Liver (tissue), 9 donors: Measurements from ENCODE around the gene VWCE. TPM values are rescaled to one million over a fixed set of nuclear protein-coding genes. Genes with fewer than 3 reads are reported as not detected.
A peak's percentile ranks its signal among the peaks of the same experiment; 100 is the strongest.

Source experiments
- DNase-seq: peaks from one replicate; pipeline ENCODE4 v3.0.0-alpha.2; 2017; ENCODE audit warnings: low spot score
- H3K27ac ChIP-seq, 2 donors: one replicate each; pipeline ENCODE4 v1.7.0; 2013; ENCODE audit warnings: inconsistent platforms in 2 of 2, low read length in 2 of 2, control low read depth in 1 of 2, low read depth in 1 of 2, mild to moderate bottlenecking in 1 of 2
- H3K27me3 ChIP-seq, 4 donors: one replicate each; pipeline versions ENCODE4 v1.6.1 to v1.7.0; 2013; ENCODE audit warnings: low read length in 3 of 4, inconsistent platforms in 1 of 4, mild to moderate bottlenecking in 1 of 4, moderate library complexity in 1 of 4; ENCODE audit not compliant: control insufficient read depth in 4 of 4, insufficient read depth in 4 of 4
- H3K36me3 ChIP-seq, 4 donors: one replicate each; pipeline versions ENCODE4 v1.6.1 to v1.7.0; 2013; ENCODE audit warnings: low read length in 3 of 4, mild to moderate bottlenecking in 3 of 4, low read depth in 1 of 4, moderate library complexity in 1 of 4; ENCODE audit not compliant: control insufficient read depth in 4 of 4, insufficient read depth in 3 of 4
- H3K4me1 ChIP-seq, 4 donors: one replicate each; pipeline versions ENCODE4 v1.6.1 to v1.7.0; 2013; ENCODE audit warnings: low read length in 3 of 4, mild to moderate bottlenecking in 3 of 4, moderate library complexity in 1 of 4; ENCODE audit not compliant: control insufficient read depth in 4 of 4, insufficient read depth in 4 of 4
- H3K4me3 ChIP-seq, 3 donors: one replicate each; pipeline versions ENCODE4 v1.6.1 to v1.7.0; 2013; ENCODE audit warnings: low read length in 3 of 3, control low read depth in 1 of 3, low read depth in 1 of 3, mild to moderate bottlenecking in 1 of 3
- H3K9ac ChIP-seq, 2 donors: one replicate each; pipeline ENCODE4 v1.7.0; 2013; ENCODE audit warnings: low read length in 2 of 2, mild to moderate bottlenecking in 2 of 2, moderate library complexity in 2 of 2, control low read depth in 1 of 2, low read depth in 1 of 2
- H3K9me3 ChIP-seq, 4 donors: one replicate each; pipeline versions ENCODE4 v1.6.1 to v1.7.0; 2013; ENCODE audit warnings: low read length in 3 of 4; ENCODE audit not compliant: control insufficient read depth in 4 of 4
- EGR1 ChIP-seq, 2 donors: IDR thresholded peaks; 2 replicates each; pipeline ENCODE4 v1.6.1; 2016 to 2018; ENCODE audit warnings: antibody characterized with exemption in 2 of 2, low read depth in 2 of 2
- FOXA1 ChIP-seq: IDR thresholded peaks from 2 replicates; pipeline ENCODE4 v1.6.1; 2016; ENCODE audit warnings: antibody characterized with exemption
- FOXA2 ChIP-seq: IDR thresholded peaks from 2 replicates; pipeline ENCODE4 v1.6.1; 2016; ENCODE audit warnings: antibody characterized with exemption
- GABPA ChIP-seq, 2 donors: IDR thresholded peaks in 1 of 2; conservative IDR thresholded peaks in 1 of 2; 2 replicates each; pipeline ENCODE4 v1.6.1; 2016; ENCODE audit warnings: antibody characterized with exemption in 2 of 2, mild to moderate bottlenecking in 1 of 2, moderate library complexity in 1 of 2
- HNF4A ChIP-seq, 2 donors: conservative IDR thresholded peaks; 2 replicates each; pipeline ENCODE4 v1.6.1; 2016; ENCODE audit warnings: antibody characterized with exemption in 2 of 2, mild to moderate bottlenecking in 2 of 2
- HNF4G ChIP-seq: IDR thresholded peaks from 2 replicates; pipeline ENCODE4 v1.6.1; 2016; ENCODE audit warnings: antibody characterized with exemption
- JUND ChIP-seq, 2 donors: IDR thresholded peaks; 2 replicates each; pipeline ENCODE4 v1.6.1; 2016; ENCODE audit warnings: antibody characterized with exemption in 2 of 2
- RAD21 ChIP-seq, 2 donors: IDR thresholded peaks; 2 replicates each; pipeline ENCODE4 v1.6.1; 2016; ENCODE audit warnings: antibody characterized with exemption in 2 of 2, mild to moderate bottlenecking in 2 of 2
- RXRA ChIP-seq, 2 donors: IDR thresholded peaks; 2 replicates each; pipeline ENCODE4 v1.6.1; 2017 to 2018; ENCODE audit warnings: antibody characterized with exemption in 2 of 2, mild to moderate bottlenecking in 1 of 2
- TAF1 ChIP-seq: conservative IDR thresholded peaks from 2 replicates; pipeline ENCODE4 v1.6.1; 2016; ENCODE audit warnings: antibody characterized with exemption, mild to moderate bottlenecking
- YY1 ChIP-seq: IDR thresholded peaks from 2 replicates; pipeline ENCODE4 v1.6.1; 2016; ENCODE audit warnings: antibody characterized with exemption, mild to moderate bottlenecking
- WGBS: extraction: QIAGEN DNeasy Blood & Tissue Kit; methylation state at CpG from one replicate; pipeline ENCODE4 v1.1.7; 2013; 5-methylcytosine and 5-hydroxymethylcytosine counted together
- polyA plus RNA-seq, 2 donors: library from polyadenylated mRNA; stranded (reverse) in 1 of 2; unstranded in 1 of 2; fragments of 200-250 nt in 1 of 2; fragments of >200 nt in 1 of 2; fragmentation: Nextera tagmentation in 1 of 2; extraction: Ambion mirVana in 1 of 2; gene quantifications; one replicate each; pipeline versions ENCODE4 v1.2.1 to v1.2.3, GENCODE V29; 2013 to 2015
- total RNA-seq, 2 donors: library from RNA; depleted of rRNA; stranded (reverse); fragments of >200 nt; gene quantifications; one replicate each; pipeline ENCODE4 v1.2.3, GENCODE V29; 2014
- TF ChIP-seq, protein P1 (sequence below): IDR thresholded peaks from 2 replicates; pipeline ENCODE4 v1.6.1; 2016; ENCODE audit warnings: antibody characterized with exemption
- TF ChIP-seq, protein P2 (sequence below): IDR thresholded peaks from 2 replicates; pipeline ENCODE4 v1.6.1; 2016; ENCODE audit warnings: antibody characterized with exemption, mild to moderate bottlenecking
- donor health status: healthy.
- donor health status: healthy.
- donor health status: healthy.
- donor health status: healthy.
- donor health status: healthy.

Gene VWCE
- total and polyA plus RNA-seq, 4 donors, result 1.9 to 6.0 (median 2.7) TPM

DNA sequence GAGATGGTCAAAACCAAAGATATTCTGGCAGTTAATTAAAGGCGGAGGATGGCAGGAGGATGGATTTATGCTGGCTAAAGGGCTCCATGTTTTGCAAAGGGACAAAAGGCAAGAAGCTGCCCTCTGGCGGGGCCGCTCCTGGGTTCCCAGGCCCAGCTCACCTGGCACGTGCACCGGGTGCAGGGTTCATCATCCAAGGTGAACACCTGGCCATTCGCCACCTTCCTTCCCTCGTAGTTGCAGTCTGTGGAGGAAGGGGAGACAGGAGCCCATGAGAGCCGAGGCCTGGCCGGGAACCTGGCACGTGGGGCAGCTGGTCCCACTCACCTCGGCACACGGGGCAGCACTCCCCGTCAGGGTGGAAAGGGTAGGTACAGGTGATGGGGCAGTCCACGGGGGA, 30.3 kb downstream of the VWCE start:
- Histone ChIP-seq H3K4me3 (no peak overlapping the region), H3K9ac (no peak overlapping the region), H3K27ac (peak overlapping the region; percentile 68 to 82), H3K9me3 (no peaks in the 10 kb centered on the region), H3K27me3 (no peaks in the 10 kb centered on the region), H3K4me1 (peaks cover 5 to 18% (median 12%) of the 10 kb centered on the region in 4 donors), H3K36me3 (no peaks in the 10 kb centered on the region)
- WGBS, result 55% methylated on average over 14 of the region's 14 CpGs
- no peak for DNase-seq
- TF ChIP-seq RAD21 (IDR thresholded peaks at IDR 0.05) (no peak), HNF4G (peak; percentile 8), RXRA (IDR thresholded peaks at IDR 0.05) (peak in 1 of 2 donors; percentile 62), GABPA (IDR thresholded peaks at IDR 0.05 in 1 of 2, conservative IDR thresholded peaks at IDR 0.05 in 1 of 2) (no peak), YY1 (peak; percentile 67), FOXA2 (no peak), HNF4A (conservative IDR thresholded peaks at IDR 0.05) (peak in 1 of 2 donors; percentile 82)

DNA sequence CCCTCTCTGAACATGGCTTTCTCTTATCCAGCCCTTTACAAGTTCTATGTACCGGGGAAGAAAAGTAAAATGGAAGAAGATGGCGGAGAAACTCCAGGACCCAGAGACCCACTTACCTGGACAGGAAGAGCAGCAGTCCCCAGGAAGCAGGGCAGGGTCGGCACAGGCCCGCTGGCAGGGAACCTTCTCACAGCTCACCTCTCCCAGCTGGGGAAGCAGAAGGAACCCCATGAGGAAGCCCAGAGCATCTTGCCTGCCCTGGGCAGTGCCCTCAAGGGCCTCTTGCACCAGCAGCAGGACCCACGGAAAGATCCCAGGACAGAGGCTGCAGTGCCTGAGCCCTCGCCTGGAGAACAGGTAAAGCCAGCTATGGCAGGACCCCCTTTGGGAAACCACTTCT, 30.7 kb downstream of the VWCE start:
- Histone ChIP-seq H3K27me3 (no peaks in the 10 kb centered on the region), H3K27ac (peak overlapping the region in 1 of 2 donors; percentile 68), H3K4me3 (no peak overlapping the region), H3K4me1 (peaks cover 5 to 18% (median 12%) of the 10 kb centered on the region in 4 donors), H3K36me3 (no peaks in the 10 kb centered on the region), H3K9ac (no peak overlapping the region), H3K9me3 (no peaks in the 10 kb centered on the region)
- no peak for TF ChIP-seq YY1
- no peak for TF ChIP-seq FOXA1
- TF ChIP-seq GABPA (IDR thresholded peaks at IDR 0.05 in 1 of 2, conservative IDR thresholded peaks at IDR 0.05 in 1 of 2), result no peak
- no peak for TF ChIP-seq RXRA (IDR thresholded peaks at IDR 0.05)
- no peak for TF ChIP-seq JUND (IDR thresholded peaks at IDR 0.05)
- TF ChIP-seq EGR1 (IDR thresholded peaks at IDR 0.05; ENCODE audit: low read depth in 2 of 2), result no peak
- no peak for TF ChIP-seq TAF1
- TF ChIP-seq, protein P1, sequence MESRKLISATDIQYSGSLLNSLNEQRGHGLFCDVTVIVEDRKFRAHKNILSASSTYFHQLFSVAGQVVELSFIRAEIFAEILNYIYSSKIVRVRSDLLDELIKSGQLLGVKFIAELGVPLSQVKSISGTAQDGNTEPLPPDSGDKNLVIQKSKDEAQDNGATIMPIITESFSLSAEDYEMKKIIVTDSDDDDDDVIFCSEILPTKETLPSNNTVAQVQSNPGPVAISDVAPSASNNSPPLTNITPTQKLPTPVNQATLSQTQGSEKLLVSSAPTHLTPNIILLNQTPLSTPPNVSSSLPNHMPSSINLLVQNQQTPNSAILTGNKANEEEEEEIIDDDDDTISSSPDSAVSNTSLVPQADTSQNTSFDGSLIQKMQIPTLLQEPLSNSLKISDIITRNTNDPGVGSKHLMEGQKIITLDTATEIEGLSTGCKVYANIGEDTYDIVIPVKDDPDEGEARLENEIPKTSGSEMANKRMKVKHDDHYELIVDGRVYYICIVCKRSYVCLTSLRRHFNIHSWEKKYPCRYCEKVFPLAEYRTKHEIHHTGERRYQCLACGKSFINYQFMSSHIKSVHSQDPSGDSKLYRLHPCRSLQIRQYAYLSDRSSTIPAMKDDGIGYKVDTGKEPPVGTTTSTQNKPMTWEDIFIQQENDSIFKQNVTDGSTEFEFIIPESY, result no peak
- no peak for TF ChIP-seq HNF4G
- no peak for TF ChIP-seq FOXA2
- no peak for TF ChIP-seq HNF4A (conservative IDR thresholded peaks at IDR 0.05)
- no peak for DNase-seq
- WGBS, result 98% methylated on average over 6 of the region's 6 CpGs

DNA sequence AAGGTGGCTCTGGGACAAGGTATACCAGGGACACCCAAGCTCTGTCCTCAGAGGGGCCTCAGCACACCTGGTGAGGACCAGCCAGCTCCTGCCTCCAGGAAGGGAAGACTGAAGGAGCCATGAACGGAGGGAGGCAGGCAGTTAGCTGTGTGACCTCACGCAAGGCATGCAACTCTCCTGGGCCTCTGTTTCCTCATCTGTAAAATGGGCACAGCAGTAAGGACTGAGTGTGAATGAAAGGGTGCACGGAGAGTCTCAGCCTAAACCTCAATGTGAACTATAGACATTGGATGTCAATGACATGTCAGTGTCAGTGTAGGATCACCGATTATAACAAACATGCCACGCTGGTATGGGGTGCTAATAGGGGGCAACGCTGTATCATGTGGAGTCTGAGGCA, 35.8 kb downstream of the VWCE start:
- Histone ChIP-seq H3K36me3 (no peaks in the 10 kb centered on the region), H3K9ac (no peak overlapping the region), H3K27me3 (no peaks in the 10 kb centered on the region), H3K27ac (no peak overlapping the region), H3K9me3 (no peaks in the 10 kb centered on the region), H3K4me3 (no peak overlapping the region), H3K4me1 (peaks cover 0 to 1% (median under 1%) of the 10 kb centered on the region in 4 donors)
- WGBS, result 93% methylated on average over 6 of the region's 6 CpGs
- TF ChIP-seq HNF4A (conservative IDR thresholded peaks at IDR 0.05) (no peak), FOXA1 (no peak), FOXA2 (no peak), GABPA (IDR thresholded peaks at IDR 0.05 in 1 of 2, conservative IDR thresholded peaks at IDR 0.05 in 1 of 2) (no peak), HNF4G (no peak)
- TF ChIP-seq, protein P1, result no peak
- TF ChIP-seq, protein P2, sequence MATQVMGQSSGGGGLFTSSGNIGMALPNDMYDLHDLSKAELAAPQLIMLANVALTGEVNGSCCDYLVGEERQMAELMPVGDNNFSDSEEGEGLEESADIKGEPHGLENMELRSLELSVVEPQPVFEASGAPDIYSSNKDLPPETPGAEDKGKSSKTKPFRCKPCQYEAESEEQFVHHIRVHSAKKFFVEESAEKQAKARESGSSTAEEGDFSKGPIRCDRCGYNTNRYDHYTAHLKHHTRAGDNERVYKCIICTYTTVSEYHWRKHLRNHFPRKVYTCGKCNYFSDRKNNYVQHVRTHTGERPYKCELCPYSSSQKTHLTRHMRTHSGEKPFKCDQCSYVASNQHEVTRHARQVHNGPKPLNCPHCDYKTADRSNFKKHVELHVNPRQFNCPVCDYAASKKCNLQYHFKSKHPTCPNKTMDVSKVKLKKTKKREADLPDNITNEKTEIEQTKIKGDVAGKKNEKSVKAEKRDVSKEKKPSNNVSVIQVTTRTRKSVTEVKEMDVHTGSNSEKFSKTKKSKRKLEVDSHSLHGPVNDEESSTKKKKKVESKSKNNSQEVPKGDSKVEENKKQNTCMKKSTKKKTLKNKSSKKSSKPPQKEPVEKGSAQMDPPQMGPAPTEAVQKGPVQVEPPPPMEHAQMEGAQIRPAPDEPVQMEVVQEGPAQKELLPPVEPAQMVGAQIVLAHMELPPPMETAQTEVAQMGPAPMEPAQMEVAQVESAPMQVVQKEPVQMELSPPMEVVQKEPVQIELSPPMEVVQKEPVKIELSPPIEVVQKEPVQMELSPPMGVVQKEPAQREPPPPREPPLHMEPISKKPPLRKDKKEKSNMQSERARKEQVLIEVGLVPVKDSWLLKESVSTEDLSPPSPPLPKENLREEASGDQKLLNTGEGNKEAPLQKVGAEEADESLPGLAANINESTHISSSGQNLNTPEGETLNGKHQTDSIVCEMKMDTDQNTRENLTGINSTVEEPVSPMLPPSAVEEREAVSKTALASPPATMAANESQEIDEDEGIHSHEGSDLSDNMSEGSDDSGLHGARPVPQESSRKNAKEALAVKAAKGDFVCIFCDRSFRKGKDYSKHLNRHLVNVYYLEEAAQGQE, result no peak
- DNase-seq, result no peak
